HepG2 (cell line): ENCODE results near the gene RASD2. TPM values are rescaled to one million over a fixed set of nuclear protein-coding genes. Genes with fewer than 3 reads are reported as not detected.
A peak's percentile ranks its signal among the peaks of the same experiment; 100 is the strongest.

Source experiments
- DMAP1 ChIP-seq: IDR thresholded peaks from 2 replicates; pipeline ENCODE4 v1.6.1; 2016
- FOSL2 ChIP-seq: sonication (generic); formaldehyde crosslinking; IDR thresholded peaks from 2 replicates; pipeline ENCODE4 v1.4.0; 2020; ENCODE audit warnings: missing genetic modification reagents
- SOX5 ChIP-seq: IDR thresholded peaks from 2 replicates; pipeline ENCODE4 v1.6.1; 2016; ENCODE audit warnings: borderline replicate concordance
- ZBTB49 ChIP-seq: sonication (generic); formaldehyde crosslinking; IDR thresholded peaks from 2 replicates; pipeline ENCODE4 v1.4.0; 2020; ENCODE audit warnings: missing genetic modification reagents, borderline replicate concordance
- ZNF335 ChIP-seq: sonication (generic); formaldehyde crosslinking; IDR thresholded peaks from 2 replicates; pipeline ENCODE4 v1.4.0; 2020; ENCODE audit warnings: missing genetic modification reagents
- ZNF703 ChIP-seq: sonication (generic); formaldehyde crosslinking; IDR thresholded peaks from 2 replicates; pipeline ENCODE4 v1.5.1; 2020; ENCODE audit warnings: missing genetic modification reagents, mild to moderate bottlenecking, moderate library complexity, borderline replicate concordance
- ZNF839 ChIP-seq: sonication (generic); formaldehyde crosslinking; IDR thresholded peaks from 2 replicates; pipeline ENCODE4 v1.4.0; 2020; ENCODE audit warnings: missing genetic modification reagents, mild to moderate bottlenecking, borderline replicate concordance
- polyA plus RNA-seq, 8 experiments: library from polyadenylated mRNA; depleted of rRNA in 3 of 8; stranded (reverse) in 7 of 8; unstranded in 1 of 8; fragments of >200 nt; fragmentation: Illumina TruSeq in 4 of 8; extraction: Trizol in 4 of 8; gene quantifications; 2 replicates each; pipeline versions ENCODE4 v1.2.1 to v1.2.3, GENCODE V29; 2011 to 2016; ENCODE audit warnings: low read depth in 4 of 8, missing spikeins in 1 of 8, mixed read lengths in 1 of 8; ENCODE audit not compliant: insufficient read depth in 1 of 8
- total RNA-seq, 5 experiments: library from RNA; depleted of rRNA; stranded (reverse); fragments of >200 nt; fragmentation: Illumina TruSeq; extraction: Trizol; gene quantifications; 2 replicates each; pipeline ENCODE4 v1.2.3, GENCODE V29; 2016; ENCODE audit warnings: low read depth in 1 of 5
- TF ChIP-seq, protein P1 (sequence below): sonication (generic); formaldehyde crosslinking; IDR thresholded peaks from 2 replicates; pipeline ENCODE4 v1.4.0; 2020; ENCODE audit warnings: mild to moderate bottlenecking, missing genetic modification reagents
- TF ChIP-seq, protein P2 (sequence below): IDR thresholded peaks from 2 replicates; pipeline ENCODE4 v1.6.1; 2012; ENCODE audit warnings: inconsistent platforms
- TF ChIP-seq, protein P3 (sequence below): sonication (generic); formaldehyde crosslinking; IDR thresholded peaks from 2 replicates; pipeline ENCODE4 v1.4.0; 2020; ENCODE audit warnings: missing genetic modification reagents
- TF ChIP-seq, protein P4 (sequence below): sonication (generic); formaldehyde crosslinking; IDR thresholded peaks from 2 replicates; pipeline ENCODE4 v1.5.1; 2020; ENCODE audit warnings: missing genetic modification reagents, mild to moderate bottlenecking, borderline replicate concordance

Gene RASD2
- total and polyA plus RNA-seq, 2 of the 13 experiments (the other 11 are each of a cell fraction or from before 2014, with no cell fraction given) = not detected

DNA sequence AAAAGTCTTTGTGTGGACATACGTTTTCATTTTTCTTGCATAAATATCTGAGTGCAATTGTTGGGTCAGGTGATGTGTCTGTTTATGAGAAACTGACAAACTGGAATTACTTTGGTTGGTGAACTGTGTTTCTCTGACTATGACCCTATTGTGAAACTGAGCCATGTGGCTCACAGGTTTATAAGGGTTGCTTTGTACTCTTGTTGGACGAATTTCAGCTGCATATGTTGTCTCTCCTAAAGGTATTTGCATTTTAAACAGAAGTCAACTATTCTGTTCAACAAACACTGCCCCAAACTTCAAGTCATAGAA is 34.4 kb upstream of the RASD2 start (continued):
- TF ChIP-seq ZBTB49 (no peak), DMAP1 (CRISPR knock-in tag) (no peak), ZNF839 (no peak), ZNF703 (CRISPR knock-in tag) (no peak), FOSL2 (CRISPR knock-in tag) (no peak), ZNF335 (CRISPR knock-in tag) (no peak), SOX5 (peak; percentile 67; the same call in 1 of the 2 replicates)
- TF ChIP-seq, protein P1, sequence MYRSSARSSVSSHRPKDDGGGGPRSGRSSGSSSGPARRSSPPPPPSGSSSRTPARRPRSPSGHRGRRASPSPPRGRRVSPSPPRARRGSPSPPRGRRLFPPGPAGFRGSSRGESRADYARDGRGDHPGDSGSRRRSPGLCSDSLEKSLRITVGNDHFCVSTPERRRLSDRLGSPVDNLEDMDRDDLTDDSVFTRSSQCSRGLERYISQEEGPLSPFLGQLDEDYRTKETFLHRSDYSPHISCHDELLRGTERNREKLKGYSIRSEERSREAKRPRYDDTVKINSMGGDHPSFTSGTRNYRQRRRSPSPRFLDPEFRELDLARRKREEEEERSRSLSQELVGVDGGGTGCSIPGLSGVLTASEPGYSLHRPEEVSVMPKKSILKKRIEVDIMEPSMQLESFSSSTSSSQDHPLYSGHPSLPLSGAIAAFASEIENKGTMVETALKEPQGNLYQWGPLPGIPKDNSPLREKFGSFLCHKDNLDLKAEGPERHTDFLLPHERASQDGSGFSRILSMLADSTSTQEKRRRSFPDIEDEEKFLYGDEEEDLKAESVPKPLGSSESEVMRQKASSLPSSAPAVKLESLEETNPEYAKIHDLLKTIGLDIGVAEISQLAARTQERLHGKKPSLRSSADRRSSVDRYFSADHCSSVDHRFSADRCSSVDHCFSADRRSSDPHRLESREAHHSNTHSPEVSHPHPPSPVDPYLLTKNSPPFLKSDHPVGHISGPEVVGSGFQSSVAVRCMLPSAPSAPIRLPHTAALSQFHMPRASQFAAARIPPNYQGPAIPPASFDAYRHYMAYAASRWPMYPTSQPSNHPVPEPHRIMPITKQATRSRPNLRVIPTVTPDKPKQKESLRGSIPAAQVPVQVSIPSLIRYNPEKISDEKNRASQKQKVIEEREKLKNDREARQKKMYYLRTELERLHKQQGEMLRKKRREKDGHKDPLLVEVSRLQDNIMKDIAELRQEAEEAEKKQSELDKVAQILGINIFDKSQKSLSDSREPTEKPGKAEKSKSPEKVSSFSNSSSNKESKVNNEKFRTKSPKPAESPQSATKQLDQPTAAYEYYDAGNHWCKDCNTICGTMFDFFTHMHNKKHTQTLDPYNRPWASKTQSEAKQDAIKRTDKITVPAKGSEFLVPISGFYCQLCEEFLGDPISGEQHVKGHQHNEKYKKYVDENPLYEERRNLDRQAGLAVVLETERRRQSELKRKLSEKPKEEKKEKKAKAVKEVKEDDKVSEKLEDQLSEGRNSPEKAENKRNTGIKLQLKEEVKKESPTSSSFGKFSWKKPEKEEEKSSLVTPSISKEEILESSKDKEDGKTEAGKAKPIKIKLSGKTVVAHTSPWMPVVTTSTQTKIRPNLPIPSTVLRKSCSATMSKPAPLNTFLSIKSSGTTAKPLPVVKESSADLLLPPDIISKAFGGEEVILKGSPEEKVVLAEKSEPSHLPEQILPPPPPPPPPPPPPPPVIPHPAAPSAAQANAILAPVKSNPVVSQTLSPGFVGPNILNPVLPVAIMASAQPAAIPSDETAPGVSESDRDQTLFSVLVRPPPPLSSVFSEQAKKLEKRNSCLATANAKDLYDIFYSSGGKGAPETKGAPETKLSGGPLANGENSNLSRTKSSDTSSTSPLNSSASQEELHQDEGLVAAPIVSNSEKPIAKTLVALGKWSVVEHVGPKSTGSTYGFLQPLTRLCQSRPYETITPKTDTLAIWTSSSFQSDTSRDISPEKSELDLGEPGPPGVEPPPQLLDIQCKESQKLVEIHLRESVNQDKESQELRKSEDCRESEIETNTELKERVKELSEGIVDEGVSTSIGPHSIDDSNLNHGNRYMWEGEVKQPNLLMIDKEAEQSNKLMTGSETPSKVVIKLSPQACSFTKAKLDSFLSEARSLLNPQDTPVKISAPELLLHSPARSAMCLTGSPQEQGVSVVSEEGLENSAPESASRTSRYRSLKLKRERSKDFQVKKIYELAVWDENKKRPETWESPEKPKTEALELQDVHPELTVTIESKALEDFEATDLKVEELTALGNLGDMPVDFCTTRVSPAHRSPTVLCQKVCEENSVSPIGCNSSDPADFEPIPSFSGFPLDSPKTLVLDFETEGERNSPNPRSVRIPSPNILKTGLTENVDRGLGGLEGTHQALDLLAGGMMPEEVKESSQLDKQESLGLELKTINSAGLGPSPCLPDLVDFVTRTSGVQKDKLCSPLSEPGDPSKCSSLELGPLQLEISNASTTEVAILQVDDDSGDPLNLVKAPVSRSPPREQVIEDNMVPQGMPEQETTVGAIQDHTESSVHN (CRISPR knock-in tag) = no peak
- TF ChIP-seq, protein P2, sequence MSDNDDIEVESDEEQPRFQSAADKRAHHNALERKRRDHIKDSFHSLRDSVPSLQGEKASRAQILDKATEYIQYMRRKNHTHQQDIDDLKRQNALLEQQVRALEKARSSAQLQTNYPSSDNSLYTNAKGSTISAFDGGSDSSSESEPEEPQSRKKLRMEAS = 0 out of 2 replicates have a peak, but pooled peaks have one; percentile 18
- TF ChIP-seq, protein P3, sequence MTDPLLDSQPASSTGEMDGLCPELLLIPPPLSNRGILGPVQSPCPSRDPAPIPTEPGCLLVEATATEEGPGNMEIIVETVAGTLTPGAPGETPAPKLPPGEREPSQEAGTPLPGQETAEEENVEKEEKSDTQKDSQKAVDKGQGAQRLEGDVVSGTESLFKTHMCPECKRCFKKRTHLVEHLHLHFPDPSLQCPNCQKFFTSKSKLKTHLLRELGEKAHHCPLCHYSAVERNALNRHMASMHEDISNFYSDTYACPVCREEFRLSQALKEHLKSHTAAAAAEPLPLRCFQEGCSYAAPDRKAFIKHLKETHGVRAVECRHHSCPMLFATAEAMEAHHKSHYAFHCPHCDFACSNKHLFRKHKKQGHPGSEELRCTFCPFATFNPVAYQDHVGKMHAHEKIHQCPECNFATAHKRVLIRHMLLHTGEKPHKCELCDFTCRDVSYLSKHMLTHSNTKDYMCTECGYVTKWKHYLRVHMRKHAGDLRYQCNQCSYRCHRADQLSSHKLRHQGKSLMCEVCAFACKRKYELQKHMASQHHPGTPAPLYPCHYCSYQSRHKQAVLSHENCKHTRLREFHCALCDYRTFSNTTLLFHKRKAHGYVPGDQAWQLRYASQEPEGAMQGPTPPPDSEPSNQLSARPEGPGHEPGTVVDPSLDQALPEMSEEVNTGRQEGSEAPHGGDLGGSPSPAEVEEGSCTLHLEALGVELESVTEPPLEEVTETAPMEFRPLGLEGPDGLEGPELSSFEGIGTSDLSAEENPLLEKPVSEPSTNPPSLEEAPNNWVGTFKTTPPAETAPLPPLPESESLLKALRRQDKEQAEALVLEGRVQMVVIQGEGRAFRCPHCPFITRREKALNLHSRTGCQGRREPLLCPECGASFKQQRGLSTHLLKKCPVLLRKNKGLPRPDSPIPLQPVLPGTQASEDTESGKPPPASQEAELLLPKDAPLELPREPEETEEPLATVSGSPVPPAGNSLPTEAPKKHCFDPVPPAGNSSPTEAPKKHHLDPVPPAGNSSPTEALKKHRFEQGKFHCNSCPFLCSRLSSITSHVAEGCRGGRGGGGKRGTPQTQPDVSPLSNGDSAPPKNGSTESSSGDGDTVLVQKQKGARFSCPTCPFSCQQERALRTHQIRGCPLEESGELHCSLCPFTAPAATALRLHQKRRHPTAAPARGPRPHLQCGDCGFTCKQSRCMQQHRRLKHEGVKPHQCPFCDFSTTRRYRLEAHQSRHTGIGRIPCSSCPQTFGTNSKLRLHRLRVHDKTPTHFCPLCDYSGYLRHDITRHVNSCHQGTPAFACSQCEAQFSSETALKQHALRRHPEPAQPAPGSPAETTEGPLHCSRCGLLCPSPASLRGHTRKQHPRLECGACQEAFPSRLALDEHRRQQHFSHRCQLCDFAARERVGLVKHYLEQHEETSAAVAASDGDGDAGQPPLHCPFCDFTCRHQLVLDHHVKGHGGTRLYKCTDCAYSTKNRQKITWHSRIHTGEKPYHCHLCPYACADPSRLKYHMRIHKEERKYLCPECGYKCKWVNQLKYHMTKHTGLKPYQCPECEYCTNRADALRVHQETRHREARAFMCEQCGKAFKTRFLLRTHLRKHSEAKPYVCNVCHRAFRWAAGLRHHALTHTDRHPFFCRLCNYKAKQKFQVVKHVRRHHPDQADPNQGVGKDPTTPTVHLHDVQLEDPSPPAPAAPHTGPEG (CRISPR knock-in tag) = no peak
- TF ChIP-seq, protein P4, sequence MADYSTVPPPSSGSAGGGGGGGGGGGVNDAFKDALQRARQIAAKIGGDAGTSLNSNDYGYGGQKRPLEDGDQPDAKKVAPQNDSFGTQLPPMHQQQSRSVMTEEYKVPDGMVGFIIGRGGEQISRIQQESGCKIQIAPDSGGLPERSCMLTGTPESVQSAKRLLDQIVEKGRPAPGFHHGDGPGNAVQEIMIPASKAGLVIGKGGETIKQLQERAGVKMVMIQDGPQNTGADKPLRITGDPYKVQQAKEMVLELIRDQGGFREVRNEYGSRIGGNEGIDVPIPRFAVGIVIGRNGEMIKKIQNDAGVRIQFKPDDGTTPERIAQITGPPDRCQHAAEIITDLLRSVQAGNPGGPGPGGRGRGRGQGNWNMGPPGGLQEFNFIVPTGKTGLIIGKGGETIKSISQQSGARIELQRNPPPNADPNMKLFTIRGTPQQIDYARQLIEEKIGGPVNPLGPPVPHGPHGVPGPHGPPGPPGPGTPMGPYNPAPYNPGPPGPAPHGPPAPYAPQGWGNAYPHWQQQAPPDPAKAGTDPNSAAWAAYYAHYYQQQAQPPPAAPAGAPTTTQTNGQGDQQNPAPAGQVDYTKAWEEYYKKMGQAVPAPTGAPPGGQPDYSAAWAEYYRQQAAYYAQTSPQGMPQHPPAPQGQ (CRISPR knock-in tag) = no peak
